SK-N-MC (cell line): ENCODE measurements around the gene ABHD17A.

Experiments
- EZH2 ChIP-seq: fragments of 200-600 bp; sonication (generic); IDR thresholded peaks from one replicate; pipeline ENCODE4 v1.6.1; 2017; ENCODE audit warnings: antibody characterized with exemption
- POLR2AphosphoS5 ChIP-seq: IDR thresholded peaks from 2 replicates; pipeline ENCODE4 v1.6.1; 2012; ENCODE audit warnings: mild to moderate bottlenecking, low read depth, low read length, borderline replicate concordance

- TF ChIP-seq POLR2AphosphoS5, result no peak
- TF ChIP-seq EZH2, result no peak
Observed at GRCh38 chr19:1888385-1888784, 3.1 kb upstream of the ABHD17A start.
